MM.1S (cell line): Measurements from ENCODE around the gene MPO.

Source experiments
- DNase-seq: peaks from one replicate; pipeline ENCODE4 v3.0.0-alpha.2; 2015
- H2AFZ ChIP-seq: fragments of 300-600 bp; sonication (generic); 2 replicates; pipeline ENCODE4 v1.6.0; 2016; ENCODE audit warnings: antibody characterized with exemption, low read length
- H3F3A ChIP-seq: fragments of 300-600 bp; sonication (generic); 2 replicates; pipeline ENCODE4 v1.6.1; 2016; ENCODE audit warnings: mild to moderate bottlenecking, antibody characterized with exemption, low read length, moderate library complexity, mixed read lengths; ENCODE audit not compliant: insufficient read depth
- H3K27ac ChIP-seq: fragments of 300-600 bp; sonication (generic); 2 replicates; pipeline ENCODE4 v1.5.1; 2016; ENCODE audit warnings: mild to moderate bottlenecking, low read length
- H3K27me3 ChIP-seq: fragments of 300-600 bp; sonication (generic); replicated peaks from 2 replicates; pipeline ENCODE4 v1.6.0; 2016; ENCODE audit warnings: low read length; ENCODE audit not compliant: insufficient read depth
- H3K36me3 ChIP-seq: fragments of 300-600 bp; sonication (generic); replicated peaks from 2 replicates; pipeline ENCODE4 v1.6.1; 2016; ENCODE audit warnings: mild to moderate bottlenecking, low read length, mixed read lengths; ENCODE audit not compliant: insufficient read depth
- H3K4me1 ChIP-seq: fragments of 300-600 bp; sonication (generic); 2 replicates; pipeline ENCODE4 v1.6.1; 2016; ENCODE audit warnings: low read length, mixed read lengths
- H3K4me2 ChIP-seq: fragments of 300-600 bp; sonication (generic); 2 replicates; pipeline ENCODE4 v1.6.0; 2016; ENCODE audit warnings: low read depth, low read length
- H3K4me3 ChIP-seq: fragments of 300-600 bp; sonication (generic); 2 replicates; pipeline ENCODE4 v1.5.1; 2016; ENCODE audit warnings: low read length, mixed read lengths
- H3K79me2 ChIP-seq: fragments of 300-600 bp; sonication (generic); 2 replicates; pipeline ENCODE4 v1.6.1; 2016; ENCODE audit warnings: mixed run types, low read length, mixed read lengths
- H3K9ac ChIP-seq: fragments of 300-600 bp; sonication (generic); 2 replicates; pipeline ENCODE4 v1.6.1; 2016; ENCODE audit warnings: low read length, mixed read lengths
- H3K9me2 ChIP-seq: fragments of 300-600 bp; sonication (generic); replicated peaks from 2 replicates; pipeline ENCODE4 v1.6.1; 2016; ENCODE audit warnings: mild to moderate bottlenecking, low read length, mixed read lengths; ENCODE audit not compliant: insufficient read depth
- H3K9me3 ChIP-seq: fragments of 300-600 bp; sonication (generic); replicated peaks from 2 replicates; pipeline ENCODE4 v1.6.1; 2016; ENCODE audit warnings: mild to moderate bottlenecking, low read length, mixed read lengths; ENCODE audit not compliant: insufficient read depth
- H4K20me1 ChIP-seq: fragments of 300-600 bp; sonication (generic); 2 replicates; pipeline ENCODE4 v1.6.1; 2016; ENCODE audit warnings: mild to moderate bottlenecking, low read length, moderate library complexity, mixed read lengths; ENCODE audit not compliant: insufficient read depth
- CTCF ChIP-seq: fragments of 300-600 bp; sonication (generic); IDR thresholded peaks from 2 replicates; pipeline ENCODE4 v1.5.1; 2016; ENCODE audit warnings: antibody characterized with exemption, low read length, mixed read lengths
- EZH2 ChIP-seq: fragments of 300-600 bp; sonication (generic); optimal IDR thresholded peaks from 2 replicates; pipeline ENCODE3; 2017; ENCODE audit warnings: low read depth, mild to moderate bottlenecking, antibody characterized with exemption, low read length, mixed read lengths
- EZH2phosphoT487 ChIP-seq: fragments of 300-600 bp; sonication (generic); IDR thresholded peaks from 2 replicates; pipeline ENCODE4 v1.6.1; 2018; ENCODE audit warnings: antibody characterized with exemption, low read length

MPO gene

DNA sequence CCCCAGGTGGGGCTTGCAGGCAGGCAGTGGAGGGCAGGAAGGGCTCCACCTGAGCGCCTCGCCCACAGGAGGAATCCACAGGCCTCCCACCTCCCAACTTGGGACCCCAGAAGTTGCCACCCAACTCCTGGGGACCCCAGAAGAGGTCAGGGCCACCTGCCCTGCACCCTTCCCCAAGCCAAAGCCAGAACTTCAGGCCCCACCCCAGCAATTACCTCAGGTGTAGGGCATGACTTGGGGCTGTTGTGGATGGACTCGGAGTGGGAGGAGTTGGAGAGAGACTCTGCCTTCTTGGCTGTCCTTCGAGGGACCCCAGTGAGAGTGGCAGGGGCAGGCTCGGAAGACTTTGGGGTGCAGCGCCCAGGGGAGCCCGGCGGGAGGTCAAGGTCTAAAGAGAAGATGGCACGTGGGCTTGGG, 37.3 kb upstream of the MPO start:
- DNase-seq: no peak
- no peak overlapping the region for H3K9ac ChIP-seq
- H3K27me3 ChIP-seq: no peaks in the 10 kb centered on the region
- TF ChIP-seq EZH2: no peak
- TF ChIP-seq CTCF: no peak
- TF ChIP-seq EZH2phosphoT487: no peak
- H3K4me2 ChIP-seq: no peak overlapping the region
- no peak overlapping the region for H3K27ac ChIP-seq
- H3K4me1 ChIP-seq: no peaks in the 10 kb centered on the region
- H3K9me3 ChIP-seq: no peaks in the 10 kb centered on the region
- H2AFZ ChIP-seq: no peak overlapping the region
- no peaks in the 10 kb centered on the region for H3K9me2 ChIP-seq
- H3K4me3 ChIP-seq: no peak overlapping the region
- H3K79me2 ChIP-seq: no peaks in the 10 kb centered on the region
- H4K20me1 ChIP-seq: no peaks in the 10 kb centered on the region
- no peaks in the 10 kb centered on the region for H3F3A ChIP-seq
- H3K36me3 ChIP-seq: no peaks in the 10 kb centered on the region

DNA sequence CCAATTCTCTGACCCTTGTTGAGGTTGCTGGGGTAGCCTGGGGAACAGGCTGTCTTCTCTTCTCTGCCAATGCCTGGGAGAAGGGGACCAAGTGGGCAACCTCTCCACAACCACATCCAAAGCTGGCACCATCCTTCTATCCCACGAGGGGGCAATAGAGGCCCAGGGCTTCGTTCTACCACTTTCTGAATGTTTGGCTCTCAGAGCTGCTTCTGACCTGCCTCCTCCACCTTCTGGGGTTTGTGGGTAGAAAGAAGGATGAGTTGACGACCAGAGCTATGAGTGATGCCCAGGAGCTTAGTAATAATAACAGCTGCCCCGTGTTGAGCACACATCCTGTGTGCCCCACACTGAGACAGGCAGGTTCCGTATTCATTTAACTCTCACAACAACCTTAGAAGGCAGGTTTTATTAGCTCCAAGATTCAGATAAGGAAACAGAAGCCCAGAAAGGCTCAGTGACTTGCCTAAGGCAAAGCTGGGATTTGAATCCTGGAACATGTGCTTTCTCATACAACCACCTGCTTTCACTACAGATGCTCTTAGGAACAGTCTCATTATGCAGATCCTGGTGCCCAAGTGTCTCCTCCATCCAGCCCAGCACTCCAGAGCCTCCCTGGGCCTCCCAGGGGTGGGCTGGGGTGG, 36.8 kb upstream of the MPO start:
- H3K36me3 ChIP-seq: no peaks in the 10 kb centered on the region
- H3K79me2 ChIP-seq: no peaks in the 10 kb centered on the region
- DNase-seq: peak; percentile 75

GRCh38 chr17:58316260-58316960, 35.7 kb upstream of the MPO start:
- H3K36me3 ChIP-seq: no peaks in the 10 kb centered on the region
- no peaks in the 10 kb centered on the region for H3K4me1 ChIP-seq
- no peak overlapping the region for H3K27ac ChIP-seq
- DNase-seq: no peak
- H4K20me1 ChIP-seq: no peaks in the 10 kb centered on the region
- H3F3A ChIP-seq: no peaks in the 10 kb centered on the region
- H3K9me2 ChIP-seq: no peaks in the 10 kb centered on the region
- no peak overlapping the region for H3K9ac ChIP-seq
- no peak for TF ChIP-seq EZH2phosphoT487
- TF ChIP-seq CTCF: no peak
- no peak for TF ChIP-seq EZH2
- H3K4me2 ChIP-seq: no peak overlapping the region
- no peak overlapping the region for H2AFZ ChIP-seq
- H3K4me3 ChIP-seq: no peak overlapping the region
- no peaks in the 10 kb centered on the region for H3K27me3 ChIP-seq
- no peaks in the 10 kb centered on the region for H3K9me3 ChIP-seq
- H3K79me2 ChIP-seq: no peaks in the 10 kb centered on the region

More for the DNA sequence above, 36.8 kb upstream of the MPO start:
- Histone ChIP-seq H3K27ac (no peak overlapping the region), H3K4me3 (no peak overlapping the region), H3K4me2 (no peak overlapping the region), H3K9ac (no peak overlapping the region), H3K4me1 (no peaks in the 10 kb centered on the region), H3K27me3 (no peaks in the 10 kb centered on the region), H2AFZ (no peak overlapping the region), H3F3A (no peaks in the 10 kb centered on the region), H4K20me1 (no peaks in the 10 kb centered on the region), H3K9me3 (no peaks in the 10 kb centered on the region), H3K9me2 (no peaks in the 10 kb centered on the region)
- TF ChIP-seq EZH2phosphoT487 (no peak), CTCF (peak; percentile 82)
